MV-4-11 (cell line): Measurements from ENCODE around the gene GJA4.
"Not testable (repeated sequence)": the region's sequence is repeated elsewhere in the genome, so short reads cannot be mapped to it uniquely, and the experiment has no call there.

Experiments used
- DNase-seq: peaks from one replicate; lab custom pipeline; 2025; lab: John Stamatoyannopoulos, UW

Gene GJA4

GRCh38 chr1:34770891-34771504 lies 21.8 kb upstream of the GJA4 start:
- no peak for DNase-seq

- DNase-seq, result no peak
Measured at GRCh38 chr1:34771573-34772371, 21.0 kb upstream of the GJA4 start.

GRCh38 chr1:34773114-34773513 lies 19.7 kb upstream of the GJA4 start:
- DNase-seq, result not testable (repeated sequence)

DNA sequence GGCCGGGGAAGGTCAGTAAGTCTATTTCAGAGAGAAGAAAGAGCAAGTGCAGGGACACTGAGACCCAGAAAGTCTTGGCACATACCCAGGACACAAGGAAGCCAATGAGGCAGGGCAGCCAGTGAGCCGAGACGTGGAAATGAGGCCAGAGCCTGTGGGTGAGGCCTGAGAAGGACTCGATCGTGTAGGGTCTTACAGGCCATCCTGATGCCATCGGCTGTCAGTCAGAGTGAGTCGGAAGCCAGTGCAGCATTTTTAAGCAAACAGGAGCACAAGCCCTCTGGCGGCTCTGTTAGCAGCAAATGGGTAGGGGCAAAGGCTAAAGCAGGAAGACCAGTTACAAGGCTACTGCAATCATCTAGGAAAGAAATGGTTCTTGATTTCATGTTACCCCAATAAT lies 17.8 kb upstream of the GJA4 start:
- no peak for DNase-seq

DNA sequence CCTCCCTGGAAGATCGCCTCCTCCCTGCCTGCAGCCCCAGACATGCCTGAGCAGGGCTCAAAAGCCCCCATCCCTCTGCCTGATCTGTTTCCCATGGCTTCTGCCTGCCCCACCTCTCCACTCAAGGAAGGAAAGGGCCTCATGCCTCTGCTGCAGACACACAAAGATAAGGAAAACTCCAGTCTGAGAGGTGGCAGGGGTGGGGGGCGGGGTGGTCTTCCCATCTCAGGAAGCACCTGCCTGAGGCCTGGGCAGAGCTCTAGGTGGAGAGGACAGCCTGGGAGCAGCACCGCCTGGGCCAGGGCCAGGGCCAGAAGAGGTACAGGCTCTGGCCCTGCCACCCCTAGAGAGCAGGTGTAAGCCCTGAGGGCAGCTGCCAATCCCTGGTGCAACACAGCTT lies 15.9 kb upstream of the GJA4 start:
- DNase-seq, result no peak

- no peak for DNase-seq
Measured at GRCh38 chr1:34777519-34778321, 15.1 kb upstream of the GJA4 start.

- DNase-seq, result no peak
Measured at GRCh38 chr1:34778381-34778780, 14.4 kb upstream of the GJA4 start.

DNA sequence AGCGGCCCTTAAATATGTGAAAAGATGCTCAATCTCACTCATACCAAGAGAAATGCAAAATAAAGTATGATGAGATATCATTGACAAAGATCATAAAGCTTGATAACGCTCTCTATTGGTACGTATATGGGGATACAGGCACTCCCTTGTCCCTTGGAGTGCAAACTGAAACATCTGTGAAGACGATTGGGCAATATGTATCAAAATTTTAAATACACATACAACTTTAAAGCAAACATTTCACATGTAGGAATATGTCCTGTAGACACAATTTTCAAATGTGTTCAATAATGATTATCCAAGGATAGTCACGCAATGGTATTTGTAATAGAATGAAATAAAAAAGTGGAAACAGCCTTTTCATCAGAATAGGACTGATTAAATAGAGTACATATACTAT lies 13.8 kb upstream of the GJA4 start:
- no peak for DNase-seq

DNA sequence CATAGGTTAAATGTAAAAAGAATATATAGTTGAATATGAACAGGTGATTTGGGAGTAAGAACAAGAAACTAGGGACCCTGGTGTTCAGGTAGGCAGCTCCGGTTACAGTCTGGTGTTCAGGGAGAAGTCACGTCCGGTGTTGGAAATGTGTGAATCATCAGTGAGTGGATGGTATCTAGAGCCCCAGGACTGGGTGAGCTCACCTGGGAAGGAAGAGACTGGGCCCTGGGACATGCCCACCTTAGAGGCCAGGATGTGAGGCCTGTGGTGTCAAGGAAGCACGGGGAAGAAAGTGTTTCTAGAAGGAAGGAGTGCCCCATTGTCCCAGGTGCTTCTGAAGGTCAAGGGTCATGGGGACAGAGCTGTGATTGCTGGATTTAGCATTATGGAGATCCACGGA lies 13.3 kb upstream of the GJA4 start:
- no peak for DNase-seq

GRCh38 chr1:34779962-34780361 lies 12.8 kb upstream of the GJA4 start:
- no peak for DNase-seq

DNA sequence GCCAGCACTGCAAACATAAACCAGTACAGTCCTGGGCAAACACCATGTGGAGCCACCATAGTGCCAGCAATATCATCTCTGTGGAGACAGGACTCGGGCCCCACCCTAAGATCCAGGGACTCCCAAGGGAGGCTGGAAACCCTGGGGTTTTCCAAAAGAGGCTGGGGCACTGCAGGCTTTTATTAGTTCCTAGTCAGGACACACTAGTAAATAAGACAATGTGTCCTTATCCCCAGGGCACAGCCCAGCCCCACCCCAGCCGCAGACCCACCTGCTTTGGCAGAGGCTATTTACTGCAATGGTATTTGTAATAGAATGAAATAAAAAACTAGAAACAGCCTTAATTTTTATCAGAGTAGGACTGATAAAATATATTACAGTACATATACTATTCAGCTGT lies 12.3 kb upstream of the GJA4 start:
- DNase-seq, result no peak

DNA sequence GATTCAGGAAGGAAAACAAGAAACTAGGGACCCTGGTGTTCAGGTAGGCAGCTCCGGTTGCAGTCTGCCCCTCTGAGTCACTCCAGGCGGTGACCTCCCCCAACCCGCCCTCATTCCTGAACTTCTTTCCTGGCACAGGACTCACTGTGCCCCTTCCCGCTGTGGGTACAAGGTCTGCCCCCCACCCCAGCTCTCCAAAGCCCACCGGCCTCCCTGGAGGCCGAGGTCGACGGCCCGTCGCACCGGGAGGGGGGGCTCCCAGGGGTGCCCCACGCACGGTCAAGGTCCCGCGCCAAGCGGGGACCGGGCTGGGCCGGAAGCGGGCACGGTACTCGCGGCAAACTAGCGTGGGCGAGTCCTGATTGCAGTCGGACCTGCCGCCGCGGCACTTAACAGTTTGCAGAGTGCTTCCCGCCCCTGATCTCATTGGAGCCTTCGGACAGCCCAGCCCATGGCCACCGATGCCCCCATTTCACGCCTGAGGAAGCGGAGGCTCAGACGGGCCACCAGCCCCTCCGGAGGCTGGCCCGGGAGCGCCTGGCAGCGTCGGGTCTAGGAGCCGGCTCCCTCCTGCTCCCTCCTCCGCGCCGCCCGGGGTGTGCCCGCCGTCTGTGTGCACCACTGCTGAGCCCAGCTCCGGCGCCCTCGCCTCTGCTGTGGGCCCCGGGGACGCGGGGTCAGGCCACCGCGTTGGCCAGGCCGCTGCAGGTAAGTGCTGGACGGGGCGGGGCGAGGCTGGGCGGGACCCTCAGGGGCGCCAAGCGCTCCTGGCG lies 11.5 kb upstream of the GJA4 start, which contains the start of gene GJB3:
Gene GJB3, plus strand, starts transcription at position 144 of the 773 bp plus-strand sequence. CDS start 3,549 bp downstream, outside the sequence.
- DNase-seq, result no peak

- DNase-seq, result no peak
Measured at GRCh38 chr1:34781844-34782391, 10.9 kb upstream of the GJA4 start.

DNA sequence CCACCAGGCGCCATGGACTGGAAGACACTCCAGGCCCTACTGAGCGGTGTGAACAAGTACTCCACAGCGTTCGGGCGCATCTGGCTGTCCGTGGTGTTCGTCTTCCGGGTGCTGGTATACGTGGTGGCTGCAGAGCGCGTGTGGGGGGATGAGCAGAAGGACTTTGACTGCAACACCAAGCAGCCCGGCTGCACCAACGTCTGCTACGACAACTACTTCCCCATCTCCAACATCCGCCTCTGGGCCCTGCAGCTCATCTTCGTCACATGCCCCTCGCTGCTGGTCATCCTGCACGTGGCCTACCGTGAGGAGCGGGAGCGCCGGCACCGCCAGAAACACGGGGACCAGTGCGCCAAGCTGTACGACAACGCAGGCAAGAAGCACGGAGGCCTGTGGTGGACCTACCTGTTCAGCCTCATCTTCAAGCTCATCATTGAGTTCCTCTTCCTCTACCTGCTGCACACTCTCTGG lies 8.0 kb upstream of the GJA4 start:
- DNase-seq, result peak; percentile 35

- DNase-seq, result no peak
Measured at GRCh38 chr1:34785231-34785874, 7.4 kb upstream of the GJA4 start.

- DNase-seq, result no peak
Measured at GRCh38 chr1:34785875-34786470, 6.8 kb upstream of the GJA4 start.

- peak; percentile 52 for DNase-seq
Measured at GRCh38 chr1:34786521-34787325, 6.1 kb upstream of the GJA4 start.

DNA sequence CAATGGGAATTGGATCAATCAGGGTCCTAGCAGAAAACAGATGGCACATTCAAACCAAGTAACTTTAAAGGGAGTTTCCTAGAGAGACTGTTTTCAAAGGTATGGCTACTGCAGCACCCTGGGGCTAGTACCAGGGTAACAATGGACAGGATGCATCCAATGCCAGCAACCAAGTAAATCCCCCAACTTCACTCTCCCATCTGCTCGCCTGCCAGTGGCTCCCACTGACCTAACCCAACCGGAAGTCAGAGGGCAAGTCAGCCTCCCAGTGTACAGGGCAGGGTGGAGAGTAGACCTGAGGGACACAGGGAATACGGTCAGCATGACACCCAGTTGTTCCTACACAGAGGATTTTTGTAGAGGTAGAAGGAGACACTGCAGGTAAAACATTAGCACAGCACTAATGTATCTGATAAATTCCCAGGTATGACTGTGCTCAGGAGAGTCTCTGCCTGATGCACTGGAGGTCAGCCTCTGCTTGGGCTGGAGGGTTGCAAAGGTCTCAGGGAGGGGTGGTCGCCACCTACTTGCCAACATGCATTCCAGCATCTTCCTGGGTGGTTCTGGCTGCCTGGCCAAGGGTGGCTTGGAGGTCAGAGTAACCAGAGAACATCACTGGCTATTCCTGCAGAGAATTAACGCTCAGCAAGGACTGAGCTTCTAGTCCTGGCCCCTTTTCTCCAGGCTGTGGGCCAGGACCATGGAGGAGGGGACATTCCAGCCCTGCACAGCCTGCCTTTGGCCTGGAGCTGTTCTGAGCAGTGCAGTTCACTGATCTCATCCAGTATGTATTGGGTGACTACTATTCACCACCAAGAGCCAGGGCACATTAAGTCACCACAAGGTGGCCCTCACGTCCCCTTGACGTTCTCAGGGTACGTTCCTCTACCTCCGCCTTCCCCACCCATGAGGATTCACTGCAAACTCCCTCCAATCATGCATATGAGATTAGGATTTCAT lies 5.1 kb upstream of the GJA4 start:
- no peak for DNase-seq

GRCh38 chr1:34790985-34791384 lies 1.8 kb upstream of the GJA4 start:
- no peak for DNase-seq
